ENCODE data around the gene PTGIS. TPM values are rescaled to one million over a fixed set of nuclear protein-coding genes. Genes with fewer than 3 reads are reported as not detected.

PTGIS gene
- polyA plus RNA-seq, 2 of the 4 experiments (the other 2 are of a cell fraction) = 0.03 to 0.04 TPM

DNA sequence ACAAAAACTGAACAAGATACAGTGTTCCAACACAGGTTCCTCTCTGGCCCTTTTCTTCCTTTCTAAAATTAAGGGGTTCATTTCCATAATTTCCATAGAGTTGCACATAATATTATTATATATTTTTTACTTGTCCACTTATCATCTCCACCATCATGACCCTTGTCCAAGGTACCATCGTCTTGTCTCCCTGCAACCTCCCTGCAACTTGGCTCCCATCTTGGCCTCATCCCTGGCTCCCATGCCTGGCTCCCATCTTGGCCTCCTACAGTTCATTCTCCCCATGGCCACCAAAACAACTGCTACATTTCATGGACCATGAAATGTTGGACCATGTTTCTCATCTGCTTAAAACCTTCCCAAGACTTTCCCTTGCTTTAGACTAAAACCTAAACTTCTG is 82.4 kb downstream of the PTGIS start:
- POLR2A ChIA-PET = no interaction called here
- Histone ChIP-seq H3K4me1 (peaks cover 11% of the 10 kb centered on the region; the same call in 2 of the 3 replicates), H3K4me3 (no peak overlapping the region), H3K4me2 (no peak overlapping the region), H3K9me3 (no peaks in the 10 kb centered on the region), H3K27ac (no peak overlapping the region)
- no peak for TF ChIP-seq NFE2L2 (conservative IDR thresholded peaks at IDR 0.05; ENCODE audit: low read length)
- TF ChIP-seq, protein P1, sequence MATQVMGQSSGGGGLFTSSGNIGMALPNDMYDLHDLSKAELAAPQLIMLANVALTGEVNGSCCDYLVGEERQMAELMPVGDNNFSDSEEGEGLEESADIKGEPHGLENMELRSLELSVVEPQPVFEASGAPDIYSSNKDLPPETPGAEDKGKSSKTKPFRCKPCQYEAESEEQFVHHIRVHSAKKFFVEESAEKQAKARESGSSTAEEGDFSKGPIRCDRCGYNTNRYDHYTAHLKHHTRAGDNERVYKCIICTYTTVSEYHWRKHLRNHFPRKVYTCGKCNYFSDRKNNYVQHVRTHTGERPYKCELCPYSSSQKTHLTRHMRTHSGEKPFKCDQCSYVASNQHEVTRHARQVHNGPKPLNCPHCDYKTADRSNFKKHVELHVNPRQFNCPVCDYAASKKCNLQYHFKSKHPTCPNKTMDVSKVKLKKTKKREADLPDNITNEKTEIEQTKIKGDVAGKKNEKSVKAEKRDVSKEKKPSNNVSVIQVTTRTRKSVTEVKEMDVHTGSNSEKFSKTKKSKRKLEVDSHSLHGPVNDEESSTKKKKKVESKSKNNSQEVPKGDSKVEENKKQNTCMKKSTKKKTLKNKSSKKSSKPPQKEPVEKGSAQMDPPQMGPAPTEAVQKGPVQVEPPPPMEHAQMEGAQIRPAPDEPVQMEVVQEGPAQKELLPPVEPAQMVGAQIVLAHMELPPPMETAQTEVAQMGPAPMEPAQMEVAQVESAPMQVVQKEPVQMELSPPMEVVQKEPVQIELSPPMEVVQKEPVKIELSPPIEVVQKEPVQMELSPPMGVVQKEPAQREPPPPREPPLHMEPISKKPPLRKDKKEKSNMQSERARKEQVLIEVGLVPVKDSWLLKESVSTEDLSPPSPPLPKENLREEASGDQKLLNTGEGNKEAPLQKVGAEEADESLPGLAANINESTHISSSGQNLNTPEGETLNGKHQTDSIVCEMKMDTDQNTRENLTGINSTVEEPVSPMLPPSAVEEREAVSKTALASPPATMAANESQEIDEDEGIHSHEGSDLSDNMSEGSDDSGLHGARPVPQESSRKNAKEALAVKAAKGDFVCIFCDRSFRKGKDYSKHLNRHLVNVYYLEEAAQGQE (IDR thresholded peaks at IDR 0.05) = peak; percentile 40; the same call in 1 of the 2 replicates
- no peak for TF ChIP-seq JUNB (IDR thresholded peaks at IDR 0.05)
- no peak for TF ChIP-seq SMC3 (IDR thresholded peaks at IDR 0.05)
- no peak for ATAC-seq
- CTCF ChIA-PET = interaction anchor here (0.6 to 13.2 kb wide), 15 partner anchors 15 to 165 kb away, joined by 3 to 291 read pairs (median 22); no protein-coding TSS in a partner anchor
- FAIRE-seq = no peak
- DNase-seq (ENCODE audit: low read depth in 1 of 2, low spot score in 1 of 2) = no peak
- 0% methylated on average over 1 of the region's 1 CpG for WGBS (ENCODE audit: missing lambda C conversion rate)

DNA sequence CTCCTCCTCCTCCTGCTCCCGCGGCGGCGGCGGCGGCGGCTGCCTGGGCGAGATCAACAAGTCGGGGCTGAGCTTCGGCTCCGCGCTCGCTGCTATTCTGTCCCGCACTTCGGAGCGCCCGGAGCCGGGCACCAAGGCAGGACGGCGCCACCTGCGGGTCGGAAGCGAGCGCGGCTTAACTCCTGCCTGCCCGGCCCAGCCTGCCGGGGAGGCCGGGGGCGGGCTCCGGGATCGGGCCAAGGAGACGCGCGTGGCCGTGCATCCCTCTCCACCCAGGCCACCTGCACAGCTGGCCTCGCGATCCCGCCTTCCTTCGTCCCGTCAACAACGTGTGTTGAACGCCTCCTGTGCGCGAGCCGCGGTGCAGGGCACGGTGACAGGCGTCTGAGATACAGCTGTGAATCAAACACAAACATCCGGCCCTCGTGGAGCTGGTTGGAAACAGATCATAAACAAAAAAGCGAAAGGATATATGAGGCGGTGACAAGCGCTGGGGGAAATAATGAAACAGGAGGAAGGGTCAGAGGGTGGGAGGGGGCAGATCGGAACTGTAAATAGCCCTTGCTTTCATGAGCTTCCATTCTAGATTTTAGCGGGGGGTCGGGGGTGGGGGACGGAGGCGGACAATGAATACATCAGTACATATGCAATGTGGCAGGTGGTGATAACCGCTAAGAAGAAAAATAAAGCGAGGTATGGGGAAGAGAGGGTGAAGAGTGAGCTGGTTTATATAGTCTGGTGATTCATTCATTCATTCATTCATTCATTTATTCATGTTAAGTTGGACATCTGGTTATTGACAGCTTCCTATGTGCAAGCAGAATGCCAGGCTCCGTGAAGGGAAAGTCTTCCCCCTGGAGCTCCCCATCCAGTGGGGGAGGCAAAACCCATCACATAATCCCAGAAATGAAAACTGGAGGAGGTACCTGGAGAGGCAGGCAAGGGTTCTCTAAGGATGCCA is 83.5 kb downstream of the PTGIS start:
- 3% methylated on average over 28 of the region's 61 CpGs for WGBS (ENCODE audit: missing lambda C conversion rate)
- H3K9me3 ChIP-seq = no peaks in the 10 kb centered on the region
- peak overlapping the region; percentile 51 for H3K4me3 ChIP-seq
- TF ChIP-seq RNF2 (IDR thresholded peaks at IDR 0.05; ENCODE audit: borderline replicate concordance, low read depth) (peak; percentile 44; the same call in 1 of the 2 replicates), RAD21 (conservative IDR thresholded peaks at IDR 0.05 in 1 of 2, IDR thresholded peaks at IDR 0.05 in 1 of 2) (peak; percentile 75 to 92), KDM1A (IDR thresholded peaks at IDR 0.05; ENCODE audit: low read depth) (no peak), HOXB13 (CRISPR knock-in tag; IDR thresholded peaks at IDR 0.05; ENCODE audit: low read depth) (no peak), FOSL2 (IDR thresholded peaks at IDR 0.05) (no peak), FOSL2 (CRISPR knock-in tag; IDR thresholded peaks at IDR 0.05) (no peak), SMC3 (IDR thresholded peaks at IDR 0.05) (peak; percentile 96)
- TF ChIP-seq, protein P2, sequence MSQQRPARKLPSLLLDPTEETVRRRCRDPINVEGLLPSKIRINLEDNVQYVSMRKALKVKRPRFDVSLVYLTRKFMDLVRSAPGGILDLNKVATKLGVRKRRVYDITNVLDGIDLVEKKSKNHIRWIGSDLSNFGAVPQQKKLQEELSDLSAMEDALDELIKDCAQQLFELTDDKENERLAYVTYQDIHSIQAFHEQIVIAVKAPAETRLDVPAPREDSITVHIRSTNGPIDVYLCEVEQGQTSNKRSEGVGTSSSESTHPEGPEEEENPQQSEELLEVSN (IDR thresholded peaks at IDR 0.05; ENCODE audit: borderline replicate concordance, low read depth) = 0 out of 2 replicates have a peak, but pooled peaks have one; percentile 28
- TF ChIP-seq, protein P3, sequence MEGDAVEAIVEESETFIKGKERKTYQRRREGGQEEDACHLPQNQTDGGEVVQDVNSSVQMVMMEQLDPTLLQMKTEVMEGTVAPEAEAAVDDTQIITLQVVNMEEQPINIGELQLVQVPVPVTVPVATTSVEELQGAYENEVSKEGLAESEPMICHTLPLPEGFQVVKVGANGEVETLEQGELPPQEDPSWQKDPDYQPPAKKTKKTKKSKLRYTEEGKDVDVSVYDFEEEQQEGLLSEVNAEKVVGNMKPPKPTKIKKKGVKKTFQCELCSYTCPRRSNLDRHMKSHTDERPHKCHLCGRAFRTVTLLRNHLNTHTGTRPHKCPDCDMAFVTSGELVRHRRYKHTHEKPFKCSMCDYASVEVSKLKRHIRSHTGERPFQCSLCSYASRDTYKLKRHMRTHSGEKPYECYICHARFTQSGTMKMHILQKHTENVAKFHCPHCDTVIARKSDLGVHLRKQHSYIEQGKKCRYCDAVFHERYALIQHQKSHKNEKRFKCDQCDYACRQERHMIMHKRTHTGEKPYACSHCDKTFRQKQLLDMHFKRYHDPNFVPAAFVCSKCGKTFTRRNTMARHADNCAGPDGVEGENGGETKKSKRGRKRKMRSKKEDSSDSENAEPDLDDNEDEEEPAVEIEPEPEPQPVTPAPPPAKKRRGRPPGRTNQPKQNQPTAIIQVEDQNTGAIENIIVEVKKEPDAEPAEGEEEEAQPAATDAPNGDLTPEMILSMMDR (IDR thresholded peaks at IDR 0.05) = peak; percentile 89
- TF ChIP-seq, protein P4, sequence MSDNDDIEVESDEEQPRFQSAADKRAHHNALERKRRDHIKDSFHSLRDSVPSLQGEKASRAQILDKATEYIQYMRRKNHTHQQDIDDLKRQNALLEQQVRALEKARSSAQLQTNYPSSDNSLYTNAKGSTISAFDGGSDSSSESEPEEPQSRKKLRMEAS (IDR thresholded peaks at IDR 0.05) = peak; percentile 60
- DNase-seq (ENCODE audit: low read depth in 1 of 2, low spot score in 1 of 2) = peak; percentile 83 to 86
- H3K4me1 ChIP-seq = peaks cover 11% of the 10 kb centered on the region; the same call in 2 of the 3 replicates
- POLR2A ChIA-PET = interaction anchor here (0.6 to 1.3 kb wide), 3 partner anchors 15 to 139 kb away, joined by 3 to 4 read pairs (median 4); no protein-coding TSS in a partner anchor
- CTCF ChIA-PET = interaction anchor here (0.6 to 13.2 kb wide), 73 partner anchors 9 to 625 kb away, joined by 3 to 291 read pairs (median 5); no protein-coding TSS in a partner anchor
- no peak for FAIRE-seq
- ATAC-seq = peak; percentile 91 to 98
- H3K27ac ChIP-seq = peak overlapping the region; percentile 48 to 67; a peak in 4 of 6 replicates
- H3K4me2 ChIP-seq = peak overlapping the region; percentile 99
